Stimulated activated CD8-positive, alpha-beta memory T cell treated with anti-CD3 and anti-CD28 coated beads, Interleukin-12 subunit alpha, Interleukin-12 subunit beta, amount 100 ng/mL, for 24 hours (primary cell): ENCODE results near the gene CHRD.

Experiments used
- DNase-seq: peaks from one replicate; pipeline ENCODE4 v3.0.0-alpha.2; 2020; ENCODE audit errors: extremely low read depth

The CHRD gene

DNA sequence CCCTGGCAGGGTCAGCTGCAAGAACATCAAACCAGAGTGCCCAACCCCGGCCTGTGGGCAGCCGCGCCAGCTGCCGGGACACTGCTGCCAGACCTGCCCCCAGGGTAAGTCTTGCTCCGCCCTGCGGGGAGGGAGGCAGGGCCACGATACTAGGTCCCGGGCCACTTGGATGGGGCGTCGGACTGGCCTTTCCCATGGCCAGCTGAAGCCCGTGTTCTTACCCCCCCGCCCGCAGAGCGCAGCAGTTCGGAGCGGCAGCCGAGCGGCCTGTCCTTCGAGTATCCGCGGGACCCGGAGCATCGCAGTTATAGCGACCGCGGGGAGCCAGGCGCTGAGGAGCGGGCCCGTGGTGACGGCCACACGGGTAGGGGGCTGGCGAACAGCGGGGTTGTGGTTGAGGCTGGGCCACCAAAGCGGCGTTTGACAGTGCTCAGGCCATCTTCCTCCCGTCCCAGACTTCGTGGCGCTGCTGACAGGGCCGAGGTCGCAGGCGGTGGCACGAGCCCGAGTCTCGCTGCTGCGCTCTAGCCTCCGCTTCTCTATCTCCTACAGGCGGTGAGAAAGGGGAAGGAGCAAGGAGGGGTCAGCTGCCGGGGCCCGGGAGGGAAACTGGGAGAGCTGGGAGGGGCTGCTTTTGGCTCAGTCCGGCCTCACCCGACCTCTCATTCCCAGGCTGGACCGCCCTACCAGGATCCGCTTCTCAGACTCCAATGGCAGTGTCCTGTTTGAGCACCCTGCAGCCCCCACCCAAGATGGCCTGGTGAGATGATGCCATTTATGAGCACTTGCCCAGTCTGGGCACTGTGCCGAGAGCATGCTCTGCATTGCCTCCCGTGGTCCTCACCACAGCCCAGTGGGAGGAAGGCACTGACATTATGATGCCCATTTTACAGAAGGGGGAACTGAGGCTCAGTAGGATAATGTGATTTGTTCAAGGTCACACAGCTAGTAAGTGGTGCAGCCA, 1.7 kb downstream of the CHRD start:
- DNase-seq, result no peak

DNA sequence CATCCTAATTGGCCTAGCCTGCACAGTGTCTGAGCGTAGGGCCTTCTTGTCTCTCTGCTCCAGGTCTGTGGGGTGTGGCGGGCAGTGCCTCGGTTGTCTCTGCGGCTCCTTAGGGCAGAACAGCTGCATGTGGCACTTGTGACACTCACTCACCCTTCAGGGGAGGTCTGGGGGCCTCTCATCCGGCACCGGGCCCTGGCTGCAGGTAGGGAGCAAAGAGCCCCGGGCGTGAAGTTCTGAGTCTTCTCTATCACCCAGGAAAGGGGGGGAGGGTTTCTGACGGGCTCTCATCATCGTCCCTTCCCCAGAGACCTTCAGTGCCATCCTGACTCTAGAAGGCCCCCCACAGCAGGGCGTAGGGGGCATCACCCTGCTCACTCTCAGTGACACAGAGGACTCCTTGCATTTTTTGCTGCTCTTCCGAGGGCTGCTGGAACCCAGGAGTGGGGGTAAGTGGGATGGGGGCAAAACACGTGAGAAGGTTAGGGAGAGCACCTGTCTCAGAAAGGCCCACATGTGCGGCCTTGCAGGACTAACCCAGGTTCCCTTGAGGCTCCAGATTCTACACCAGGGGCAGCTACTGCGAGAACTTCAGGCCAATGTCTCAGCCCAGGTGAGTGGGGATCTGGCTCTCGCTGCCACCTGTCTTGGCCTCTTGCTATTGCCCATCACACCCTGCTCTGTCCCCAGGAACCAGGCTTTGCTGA, 2.6 kb downstream of the CHRD start:
- no peak for DNase-seq

GRCh38 chr3:184383033-184383740, 3.3 kb downstream of the CHRD start:
- no peak for DNase-seq

GRCh38 chr3:184384342-184384741, 4.5 kb downstream of the CHRD start:
- DNase-seq, result no peak

DNA sequence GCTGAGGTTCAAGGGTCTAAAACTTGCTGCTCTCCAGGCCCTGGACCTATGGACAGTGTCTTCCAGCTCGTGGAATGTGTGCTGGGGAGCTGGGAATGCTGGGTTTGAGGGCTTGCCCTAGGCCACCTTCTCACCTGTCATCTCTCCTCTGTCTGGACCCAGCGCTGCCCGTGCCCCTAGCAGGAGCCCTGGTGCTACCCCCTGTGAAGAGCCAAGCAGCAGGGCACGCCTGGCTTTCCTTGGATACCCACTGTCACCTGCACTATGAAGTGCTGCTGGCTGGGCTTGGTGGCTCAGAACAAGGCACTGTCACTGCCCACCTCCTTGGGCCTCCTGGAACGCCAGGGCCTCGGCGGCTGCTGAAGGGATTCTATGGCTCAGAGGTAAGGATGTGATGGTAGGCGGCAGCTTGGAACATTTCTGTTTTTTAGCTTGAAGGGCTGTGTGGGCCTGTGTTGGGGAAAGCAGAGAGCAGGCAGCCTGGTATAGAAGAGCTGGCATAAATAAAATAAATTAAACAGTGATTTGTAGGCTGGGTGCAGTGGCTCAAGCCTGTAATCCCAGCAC, 5.1 kb downstream of the CHRD start:
- DNase-seq, result no peak

DNA sequence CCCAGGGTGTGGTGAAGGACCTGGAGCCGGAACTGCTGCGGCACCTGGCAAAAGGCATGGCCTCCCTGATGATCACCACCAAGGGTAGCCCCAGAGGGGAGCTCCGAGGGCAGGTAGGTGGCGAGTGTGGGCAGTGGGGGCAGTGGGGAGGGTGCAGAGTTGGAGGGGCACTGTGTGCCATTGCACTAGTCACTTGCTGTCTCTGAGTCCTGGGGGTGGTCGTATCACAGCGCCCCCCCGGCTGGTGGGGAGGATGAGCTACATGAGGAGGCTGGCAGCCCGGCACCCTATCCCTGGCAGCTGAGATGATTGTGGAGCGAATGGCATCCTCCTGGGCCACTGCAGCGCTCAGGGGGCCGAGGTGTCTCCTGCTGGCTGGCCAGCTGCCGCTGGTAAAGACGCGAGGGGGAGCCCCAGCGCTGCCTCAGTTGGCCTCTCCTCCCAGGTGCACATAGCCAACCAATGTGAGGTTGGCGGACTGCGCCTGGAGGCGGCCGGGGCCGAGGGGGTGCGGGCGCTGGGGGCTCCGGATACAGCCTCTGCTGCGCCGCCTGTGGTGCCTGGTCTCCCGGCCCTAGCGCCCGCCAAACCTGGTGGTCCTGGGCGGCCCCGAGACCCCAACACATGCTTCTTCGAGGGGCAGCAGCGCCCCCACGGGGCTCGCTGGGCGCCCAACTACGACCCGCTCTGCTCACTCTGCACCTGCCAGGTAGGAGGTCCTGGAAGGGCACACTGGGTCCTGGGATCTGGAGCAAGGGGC, 6.4 kb downstream of the CHRD start:
- DNase-seq, result no peak

GRCh38 chr3:184387174-184387714, 7.4 kb downstream of the CHRD start:
- DNase-seq, result no peak

DNA sequence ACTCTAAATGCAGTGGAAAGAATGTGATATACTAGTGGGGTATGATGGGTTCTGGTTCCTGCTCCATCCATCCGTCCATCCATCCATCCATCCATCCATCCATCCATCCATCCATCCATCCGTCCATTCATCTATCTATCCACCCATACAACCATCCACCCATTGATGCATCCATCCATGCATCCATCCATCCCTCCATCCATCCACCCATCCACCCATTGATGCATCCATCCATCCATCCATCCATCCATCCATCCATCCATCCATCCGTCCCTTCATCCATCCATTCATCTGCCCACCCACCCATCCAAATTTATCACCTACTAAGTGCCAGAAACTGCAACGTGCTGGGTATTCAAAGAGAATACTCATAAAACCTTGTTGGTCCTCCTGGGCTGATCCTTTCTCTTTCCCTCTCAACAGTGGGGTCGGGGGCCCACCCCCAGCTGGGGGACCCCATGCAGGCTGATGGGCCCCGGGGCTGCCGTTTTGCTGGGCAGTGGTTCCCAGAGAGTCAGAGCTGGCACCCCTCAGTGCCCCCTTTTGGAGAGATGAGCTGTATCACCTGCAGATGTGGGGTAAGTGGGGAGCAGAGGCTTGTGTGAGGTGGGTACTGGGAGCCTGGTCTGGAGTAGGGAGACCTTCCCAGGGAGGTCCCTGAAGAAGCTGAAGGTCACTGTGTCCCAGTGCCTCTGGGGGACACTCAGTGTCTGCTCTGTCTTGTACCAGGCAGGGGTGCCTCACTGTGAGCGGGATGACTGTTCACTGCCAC, 8.5 kb downstream of the CHRD start:
- DNase-seq, result no peak

GRCh38 chr3:184388936-184389230, 9.0 kb downstream of the CHRD start:
- no peak for DNase-seq

DNA sequence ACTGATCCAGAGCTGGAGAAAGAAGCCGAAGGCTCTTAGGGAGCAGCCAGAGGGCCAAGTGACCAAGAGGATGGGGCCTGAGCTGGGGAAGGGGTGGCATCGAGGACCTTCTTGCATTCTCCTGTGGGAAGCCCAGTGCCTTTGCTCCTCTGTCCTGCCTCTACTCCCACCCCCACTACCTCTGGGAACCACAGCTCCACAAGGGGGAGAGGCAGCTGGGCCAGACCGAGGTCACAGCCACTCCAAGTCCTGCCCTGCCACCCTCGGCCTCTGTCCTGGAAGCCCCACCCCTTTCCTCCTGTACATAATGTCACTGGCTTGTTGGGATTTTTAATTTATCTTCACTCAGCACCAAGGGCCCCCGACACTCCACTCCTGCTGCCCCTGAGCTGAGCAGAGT, 9.5 kb downstream of the CHRD start:
- DNase-seq, result no peak

GRCh38 chr3:184389935-184390528, 10.2 kb downstream of the CHRD start:
- DNase-seq, result no peak

DNA sequence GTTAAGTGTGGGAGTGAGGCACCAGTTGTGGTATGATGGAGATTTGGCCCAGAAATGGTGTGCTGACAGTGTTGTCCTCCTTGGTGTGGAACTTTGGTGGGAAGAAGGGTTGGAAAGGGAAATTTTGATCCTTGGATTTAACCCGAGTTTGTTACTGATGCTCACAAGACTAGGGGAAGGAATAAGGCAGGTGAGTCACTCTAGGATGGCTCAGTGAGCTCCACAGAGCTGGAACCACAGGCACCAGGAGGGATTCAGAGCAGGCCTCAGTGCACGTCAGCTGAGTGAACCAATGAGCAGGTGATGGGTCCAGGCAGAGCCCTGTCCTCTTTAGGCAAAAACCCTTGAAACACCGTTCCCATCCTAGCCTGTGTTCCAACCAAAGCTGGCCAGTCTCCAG, 11.4 kb downstream of the CHRD start:
- DNase-seq, result no peak

- no peak for DNase-seq
Observed at GRCh38 chr3:184395320-184395660, 15.4 kb downstream of the CHRD start.

- DNase-seq, result no peak
Observed at GRCh38 chr3:184399410-184399809, 19.6 kb downstream of the CHRD start.

DNA sequence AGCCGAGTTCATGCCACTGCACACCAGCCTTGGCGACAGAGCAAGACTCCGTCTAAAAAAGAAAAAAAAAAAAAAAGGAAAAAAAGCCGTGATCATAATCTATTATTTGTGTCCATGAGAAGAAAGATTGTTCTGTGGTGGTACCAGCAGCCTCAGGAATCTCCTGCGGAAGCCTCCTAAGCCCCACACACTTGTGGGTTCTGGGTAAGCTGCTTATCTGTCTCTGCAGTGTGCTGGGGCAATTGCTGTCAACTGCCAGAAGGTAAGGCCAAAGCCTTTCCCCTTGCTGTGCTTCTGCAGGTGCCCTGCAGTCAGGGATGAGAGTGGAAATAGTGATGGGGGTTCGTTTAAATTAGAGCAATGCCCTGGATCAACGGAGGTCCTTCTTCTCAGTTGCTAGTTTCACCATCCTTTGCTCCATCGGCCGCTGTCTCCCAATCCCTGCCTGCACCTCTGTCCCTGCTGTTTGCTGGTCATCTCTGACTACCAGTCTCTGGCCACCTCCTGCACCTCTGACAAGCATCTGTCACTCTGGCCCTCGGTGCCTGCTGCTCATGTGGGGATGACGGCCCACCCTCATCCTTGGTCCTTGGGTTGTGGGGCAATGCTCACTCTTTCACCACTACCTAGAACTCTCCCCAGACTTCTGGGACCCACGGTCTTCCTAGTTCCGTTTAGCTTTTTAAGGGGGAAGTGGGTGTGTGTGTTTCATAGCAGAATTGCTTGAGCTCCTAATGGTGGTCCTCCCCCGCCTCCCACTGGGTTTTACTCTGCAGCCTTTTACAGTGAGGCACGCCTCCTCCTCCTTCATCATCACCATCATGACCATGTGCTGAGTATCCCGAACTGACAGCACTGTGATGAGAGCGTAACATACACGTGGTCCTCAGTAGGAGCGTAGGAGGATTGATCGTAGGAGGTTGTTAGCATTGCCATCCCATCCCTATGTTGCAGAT, 25.5 kb downstream of the CHRD start:
- DNase-seq, result no peak

DNA sequence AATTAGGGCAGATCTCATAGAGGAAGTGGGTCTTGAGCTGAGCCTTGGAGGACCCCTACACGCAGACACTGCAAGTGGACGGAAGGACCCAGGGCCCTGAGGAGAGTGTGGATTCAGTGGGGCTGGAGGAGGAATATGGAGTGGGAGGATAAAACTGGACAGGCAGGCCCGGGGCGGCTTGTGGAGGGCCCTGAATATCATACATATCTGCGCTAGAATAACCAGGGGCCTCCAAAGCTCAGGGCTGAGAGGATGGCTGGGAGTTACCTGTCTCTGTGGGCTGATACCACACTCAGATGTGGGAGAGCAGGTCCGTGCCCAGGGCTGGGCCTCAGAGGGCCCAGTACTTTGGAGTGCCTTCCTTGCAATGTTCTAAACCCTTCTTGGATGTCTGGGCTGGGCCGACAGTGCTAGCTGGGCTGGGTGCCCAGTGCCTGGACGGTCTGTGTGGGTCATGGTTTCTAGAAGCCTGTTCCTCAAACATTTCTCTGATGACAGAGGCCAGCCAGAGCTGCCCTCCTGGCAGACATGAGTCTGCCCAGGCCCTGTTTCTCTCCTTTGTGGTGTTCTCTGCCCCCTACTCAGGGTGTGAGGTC, 29.6 kb downstream of the CHRD start:
- DNase-seq, result no peak

- no peak for DNase-seq
Observed at GRCh38 chr3:184409946-184410500, 30.2 kb downstream of the CHRD start.
